ENCODE measurements around the gene TMIGD3.
A peak's percentile ranks its signal among the peaks of the same experiment; 100 is the strongest.
"Not testable (repeated sequence)": the region's sequence is repeated elsewhere in the genome, so short reads cannot be mapped to it uniquely, and the experiment has no call there.

The TMIGD3 gene

DNA sequence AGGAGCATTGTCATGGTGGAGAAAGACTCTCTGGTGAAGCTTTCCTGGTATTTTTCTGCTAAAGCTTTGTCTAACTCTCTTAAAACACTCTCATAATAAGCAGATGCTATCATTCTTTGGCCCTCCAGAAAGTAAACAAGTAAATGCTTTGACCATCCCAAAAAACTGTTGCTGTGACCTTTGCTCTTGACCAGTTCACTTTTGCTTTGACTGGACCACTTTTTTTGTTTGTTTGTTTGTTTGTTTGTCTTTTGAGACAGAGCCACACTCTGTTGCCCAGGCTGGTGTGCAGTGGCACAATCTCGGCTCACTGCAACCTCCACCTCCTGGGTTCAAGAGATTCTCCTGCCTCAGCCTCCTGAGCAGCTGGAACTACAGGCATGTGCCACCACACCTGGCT is 44.4 kb upstream of the TMIGD3 start:
- not testable (repeated sequence) for H2AFZ ChIP-seq (ENCODE audit: insufficient read depth, low read length, poor library complexity); H3K27me3 ChIP-seq (ENCODE audit: insufficient read depth, low read length); H2AK5ac ChIP-seq (ENCODE audit: low read length); H2BK120ac ChIP-seq (ENCODE audit: insufficient read depth, low read length, poor library complexity); H2BK12ac ChIP-seq (ENCODE audit: low read length); H3K79me2 ChIP-seq (ENCODE audit: control insufficient read depth, insufficient read depth, low read length, poor library complexity); H4K12ac ChIP-seq (ENCODE audit: low read depth, low read length); H3K9ac ChIP-seq (ENCODE audit: low read length); DNase-seq; H3K36me3 ChIP-seq (ENCODE audit: control insufficient read depth in 1 of 2, insufficient read depth in 2 of 2, low read length in 2 of 2); H3K79me1 ChIP-seq (ENCODE audit: low read length); H3K4ac ChIP-seq (ENCODE audit: low read depth, low read length); H3K4me2 ChIP-seq (ENCODE audit: low read length); H2BK5ac ChIP-seq (ENCODE audit: low read depth, low read length, poor library complexity); H3K4me3 ChIP-seq (ENCODE audit: low read depth, low read length); H3K27ac ChIP-seq (ENCODE audit: low read depth, low read length); H3K23ac ChIP-seq (ENCODE audit: low read length); H3K18ac ChIP-seq (ENCODE audit: low read length); H3K9me3 ChIP-seq (ENCODE audit: insufficient read depth, low read depth, low read length); H3K4me1 ChIP-seq (ENCODE audit: control insufficient read depth in 1 of 2, insufficient read depth in 2 of 2, low read length in 2 of 2); H4K8ac ChIP-seq (ENCODE audit: low read depth, low read length); H4K91ac ChIP-seq (ENCODE audit: low read depth, low read length); H3K14ac ChIP-seq (ENCODE audit: low read length)
- no CpG with 5 or more reads among the region's 1 CpG for WGBS (ENCODE audit: extremely low coverage, insufficient coverage, insufficient read length)

DNA sequence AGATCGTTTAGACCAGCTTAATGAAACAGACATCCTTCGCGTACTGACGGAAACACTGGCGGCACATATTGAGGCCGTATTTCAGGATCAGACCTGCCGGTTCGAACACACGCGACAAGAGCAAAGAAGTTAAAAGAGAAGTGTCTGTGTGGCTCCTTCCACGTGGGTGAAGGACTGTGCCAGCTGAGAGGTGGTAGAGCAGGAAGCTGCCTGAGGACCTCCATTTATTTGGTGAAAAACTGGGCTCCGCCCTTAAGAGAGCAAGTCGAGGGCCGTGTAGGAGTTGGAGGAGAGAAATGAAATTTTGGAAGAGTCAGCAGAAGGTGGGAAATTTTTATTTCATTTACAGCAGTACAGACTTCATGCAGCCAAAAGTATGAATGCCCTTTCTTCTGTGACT is 38.8 kb upstream of the TMIGD3 start:
- Histone ChIP-seq H2BK12ac (ENCODE audit: low read length) (peak overlapping the region; percentile 46), H3K27ac (ENCODE audit: low read depth, low read length) (no peak overlapping the region), H3K14ac (ENCODE audit: low read length) (peak overlapping the region; percentile 29), H3K79me2 (ENCODE audit: control insufficient read depth, insufficient read depth, low read length, poor library complexity) (no peaks in the 10 kb centered on the region), H3K18ac (ENCODE audit: low read length) (peak overlapping the region; percentile 7), H3K4me2 (ENCODE audit: low read length) (no peak overlapping the region), H3K23ac (ENCODE audit: low read length) (no peak overlapping the region), H2AK5ac (ENCODE audit: low read length) (no peak overlapping the region), H2BK5ac (ENCODE audit: low read depth, low read length, poor library complexity) (peak overlapping the region; percentile 22), H3K4ac (ENCODE audit: low read depth, low read length) (no peak overlapping the region), H4K8ac (ENCODE audit: low read depth, low read length) (peak overlapping the region; percentile 21), H2AFZ (ENCODE audit: insufficient read depth, low read length, poor library complexity) (no peak overlapping the region), H3K9me3 (ENCODE audit: insufficient read depth, low read depth, low read length) (no peaks in the 10 kb centered on the region), H3K9ac (ENCODE audit: low read length) (no peak overlapping the region), H3K79me1 (ENCODE audit: low read length) (peaks cover 5% of the 10 kb centered on the region), H3K27me3 (ENCODE audit: insufficient read depth, low read length) (no peaks in the 10 kb centered on the region), H4K12ac (ENCODE audit: low read depth, low read length) (no peak overlapping the region), H2BK120ac (ENCODE audit: insufficient read depth, low read length, poor library complexity) (peak overlapping the region; percentile 65), H3K4me1 (ENCODE audit: control insufficient read depth in 1 of 2, insufficient read depth in 2 of 2, low read length in 2 of 2) (peaks cover 2 to 3% of the 10 kb centered on the region in 2 experiments), H4K91ac (ENCODE audit: low read depth, low read length) (peak overlapping the region; percentile 75), H3K4me3 (ENCODE audit: low read depth, low read length) (no peak overlapping the region), H3K36me3 (ENCODE audit: control insufficient read depth in 1 of 2, insufficient read depth in 2 of 2, low read length in 2 of 2) (no peaks in the 10 kb centered on the region)
- WGBS (ENCODE audit: extremely low coverage, insufficient coverage, insufficient read length), result no CpG with 5 or more reads among the region's 14 CpGs
- no peak for DNase-seq

DNA sequence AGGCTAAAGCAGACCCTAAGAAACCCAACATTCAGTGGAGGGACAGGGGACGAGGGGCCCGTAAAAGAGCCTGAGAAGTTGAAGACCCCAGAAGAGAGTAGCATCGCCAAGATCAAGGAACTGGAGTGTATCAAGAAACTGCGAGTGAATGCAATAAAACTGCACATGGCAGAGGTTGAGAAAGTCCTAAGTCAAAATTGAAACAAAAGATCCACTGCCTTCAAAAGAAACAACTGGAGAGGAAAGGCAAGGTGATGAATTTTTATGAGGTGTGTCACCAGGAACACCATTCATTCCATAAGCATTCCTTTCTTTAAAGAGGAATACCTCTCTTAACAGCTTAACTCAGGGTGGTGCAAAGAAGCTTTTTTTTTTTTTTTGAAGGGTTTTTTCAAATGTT is 38.3 kb upstream of the TMIGD3 start:
- no peak overlapping the region for H3K9ac ChIP-seq (ENCODE audit: low read length)
- no peak overlapping the region for H3K14ac ChIP-seq (ENCODE audit: low read length)
- no peak overlapping the region for H4K12ac ChIP-seq (ENCODE audit: low read depth, low read length)
- H2BK5ac ChIP-seq (ENCODE audit: low read depth, low read length, poor library complexity), result no peak overlapping the region
- H3K4me1 ChIP-seq (ENCODE audit: control insufficient read depth in 1 of 2, insufficient read depth in 2 of 2, low read length in 2 of 2), result peaks cover 2 to 3% of the 10 kb centered on the region in 2 experiments
- H4K8ac ChIP-seq (ENCODE audit: low read depth, low read length), result peak overlapping the region; percentile 51
- peak overlapping the region; percentile 42 for H4K91ac ChIP-seq (ENCODE audit: low read depth, low read length)
- H3K79me1 ChIP-seq (ENCODE audit: low read length), result peaks cover 5% of the 10 kb centered on the region
- no peaks in the 10 kb centered on the region for H3K79me2 ChIP-seq (ENCODE audit: control insufficient read depth, insufficient read depth, low read length, poor library complexity)
- H2AFZ ChIP-seq (ENCODE audit: insufficient read depth, low read length, poor library complexity), result no peak overlapping the region
- H3K4me2 ChIP-seq (ENCODE audit: low read length), result peak overlapping the region; percentile 41
- H2AK5ac ChIP-seq (ENCODE audit: low read length), result no peak overlapping the region
- peak; percentile 24 to 69 for DNase-seq
- H3K36me3 ChIP-seq (ENCODE audit: control insufficient read depth in 1 of 2, insufficient read depth in 2 of 2, low read length in 2 of 2), result no peaks in the 10 kb centered on the region
- H2BK12ac ChIP-seq (ENCODE audit: low read length), result peak overlapping the region; percentile 68
- no peak overlapping the region for H3K4ac ChIP-seq (ENCODE audit: low read depth, low read length)
- H3K18ac ChIP-seq (ENCODE audit: low read length), result no peak overlapping the region
- peak overlapping the region; percentile 64 for H3K27ac ChIP-seq (ENCODE audit: low read depth, low read length)
- H3K9me3 ChIP-seq (ENCODE audit: insufficient read depth, low read depth, low read length), result no peaks in the 10 kb centered on the region
- H3K4me3 ChIP-seq (ENCODE audit: low read depth, low read length), result no peak overlapping the region
- WGBS (ENCODE audit: extremely low coverage, insufficient coverage, insufficient read length), result no CpG with 5 or more reads among the region's 4 CpGs
- H3K23ac ChIP-seq (ENCODE audit: low read length), result no peak overlapping the region
- no peaks in the 10 kb centered on the region for H3K27me3 ChIP-seq (ENCODE audit: insufficient read depth, low read length)
- H2BK120ac ChIP-seq (ENCODE audit: insufficient read depth, low read length, poor library complexity), result peak overlapping the region; percentile 56

DNA sequence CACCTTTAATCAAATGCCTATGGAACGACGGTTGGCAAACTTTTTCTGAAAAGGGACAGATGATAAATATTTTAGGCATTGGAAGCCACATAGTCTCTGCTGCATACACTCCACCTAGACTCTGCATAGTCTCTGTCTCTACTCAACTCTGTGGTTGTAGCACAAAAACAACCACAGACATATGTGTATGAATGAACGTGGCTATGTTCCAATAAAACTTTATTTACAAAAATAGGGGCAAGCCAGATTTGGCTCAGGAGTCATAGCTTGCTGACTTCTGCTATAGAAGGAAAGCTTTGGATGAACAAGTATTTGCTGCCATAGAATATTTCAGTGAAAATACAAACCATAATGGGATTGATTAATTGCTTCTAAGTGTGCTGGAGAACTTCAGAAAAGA is 37.5 kb upstream of the TMIGD3 start:
- H3K79me1 ChIP-seq (ENCODE audit: low read length), result peaks cover 5% of the 10 kb centered on the region
- H4K91ac ChIP-seq (ENCODE audit: low read depth, low read length), result no peak overlapping the region
- H3K27me3 ChIP-seq (ENCODE audit: insufficient read depth, low read length), result no peaks in the 10 kb centered on the region
- no peak overlapping the region for H2BK12ac ChIP-seq (ENCODE audit: low read length)
- no peak overlapping the region for H2BK5ac ChIP-seq (ENCODE audit: low read depth, low read length, poor library complexity)
- no peak overlapping the region for H3K9ac ChIP-seq (ENCODE audit: low read length)
- H3K79me2 ChIP-seq (ENCODE audit: control insufficient read depth, insufficient read depth, low read length, poor library complexity), result no peaks in the 10 kb centered on the region
- H4K8ac ChIP-seq (ENCODE audit: low read depth, low read length), result no peak overlapping the region
- H2AFZ ChIP-seq (ENCODE audit: insufficient read depth, low read length, poor library complexity), result no peak overlapping the region
- H3K9me3 ChIP-seq (ENCODE audit: insufficient read depth, low read depth, low read length), result no peaks in the 10 kb centered on the region
- no peak overlapping the region for H3K18ac ChIP-seq (ENCODE audit: low read length)
- H3K4me3 ChIP-seq (ENCODE audit: low read depth, low read length), result no peak overlapping the region
- H2BK120ac ChIP-seq (ENCODE audit: insufficient read depth, low read length, poor library complexity), result no peak overlapping the region
- peaks cover 2 to 3% of the 10 kb centered on the region in 2 experiments for H3K4me1 ChIP-seq (ENCODE audit: control insufficient read depth in 1 of 2, insufficient read depth in 2 of 2, low read length in 2 of 2)
- H4K12ac ChIP-seq (ENCODE audit: low read depth, low read length), result no peak overlapping the region
- no CpG with 5 or more reads among the region's 3 CpGs for WGBS (ENCODE audit: extremely low coverage, insufficient coverage, insufficient read length)
- no peak overlapping the region for H3K23ac ChIP-seq (ENCODE audit: low read length)
- H3K27ac ChIP-seq (ENCODE audit: low read depth, low read length), result no peak overlapping the region
- DNase-seq, result no peak
- H3K4me2 ChIP-seq (ENCODE audit: low read length), result no peak overlapping the region
- no peak overlapping the region for H3K14ac ChIP-seq (ENCODE audit: low read length)
- H2AK5ac ChIP-seq (ENCODE audit: low read length), result no peak overlapping the region
- no peak overlapping the region for H3K4ac ChIP-seq (ENCODE audit: low read depth, low read length)
- no peaks in the 10 kb centered on the region for H3K36me3 ChIP-seq (ENCODE audit: control insufficient read depth in 1 of 2, insufficient read depth in 2 of 2, low read length in 2 of 2)

Measured in trophoblast cell (in vitro differentiated cells and primary cell).